NOMO-1 treated with DMSO at 0.1 percent for 48 hours (cell line): ENCODE data around the gene PLP2.

Experiments
- DNase-seq: peaks from one replicate; lab custom pipeline; 2025; ENCODE audit not compliant: unreplicated experiment; lab: John Stamatoyannopoulos, UW

The PLP2 gene

GRCh38 chrX:49186125-49187027, 14.7 kb downstream of the PLP2 start, which contains the start of gene PRICKLE3:
Gene PRICKLE3, minus strand, starts transcription at chrX:49186373. Its CDS starts 76 bp downstream, at chrX:49186297.
- DNase-seq, result peak; percentile 48

- DNase-seq, result no peak
Measured at GRCh38 chrX:49187028-49187394, 15.3 kb downstream of the PLP2 start.

GRCh38 chrX:49187526-49187925, 15.8 kb downstream of the PLP2 start:
- DNase-seq, result no peak

- no peak for DNase-seq
Measured at GRCh38 chrX:49188468-49189076, 16.9 kb downstream of the PLP2 start.

- no peak for DNase-seq
Measured at GRCh38 chrX:49189606-49190005, 17.9 kb downstream of the PLP2 start.

GRCh38 chrX:49190821-49191573, 19.3 kb downstream of the PLP2 start:
- DNase-seq, result peak; percentile 100

GRCh38 chrX:49191574-49192011, 19.9 kb downstream of the PLP2 start:
- no peak for DNase-seq

GRCh38 chrX:49192722-49193328, 21.1 kb downstream of the PLP2 start:
- peak; percentile 24 for DNase-seq

GRCh38 chrX:49193542-49193964, 21.9 kb downstream of the PLP2 start:
- no peak for DNase-seq

GRCh38 chrX:49197543-49198087, 25.9 kb downstream of the PLP2 start:
- DNase-seq, result no peak

GRCh38 chrX:49198540-49199314, 27.0 kb downstream of the PLP2 start:
- no peak for DNase-seq

- DNase-seq, result no peak
Measured at GRCh38 chrX:49199315-49199595, 27.6 kb downstream of the PLP2 start.

- peak; percentile 76 for DNase-seq
Measured at GRCh38 chrX:49199906-49200771, 28.4 kb downstream of the PLP2 start, which contains the start of gene SYP. Gene SYP, minus strand, starts transcription at chrX:49200193. Its CDS starts 7 bp downstream, at chrX:49200186.

- no peak for DNase-seq
Measured at GRCh38 chrX:49202022-49202421, 30.3 kb downstream of the PLP2 start.

GRCh38 chrX:49203536-49203935, 31.8 kb downstream of the PLP2 start:
- no peak for DNase-seq

- DNase-seq, result no peak
Measured at GRCh38 chrX:49204017-49204416, 32.3 kb downstream of the PLP2 start.

GRCh38 chrX:49204709-49205108, 33.0 kb downstream of the PLP2 start:
- no peak for DNase-seq

GRCh38 chrX:49205443-49205842, 33.7 kb downstream of the PLP2 start:
- DNase-seq, result no peak

GRCh38 chrX:49206543-49206942, 34.8 kb downstream of the PLP2 start:
- no peak for DNase-seq
